ENCODE results near the gene POLR2J. TPM values are rescaled to one million over a fixed set of nuclear protein-coding genes. Genes with fewer than 3 reads are reported as not detected.

Gene POLR2J
- total RNA-seq: 10.3 and 14.4 TPM in 2 replicates

GRCh38 chr7:102478314-102479208, at the start of gene POLR2J:
TSS of gene POLR2J (minus strand) at chr7:102478922. CDS start at chr7:102478860, 62 bp downstream.

GRCh38 chr7:102517550-102518147, 38.9 kb upstream of the POLR2J start, which contains the start of gene RASA4B:
TSS of gene RASA4B (minus strand) at chr7:102517777. CDS start at chr7:102517710, 67 bp downstream.

GRCh38 chr7:102464577-102465280, 14.0 kb downstream of the POLR2J start, which contains the start of the genes ALKBH4 and LRWD1:
TSS of gene ALKBH4 (minus strand) at chr7:102464863. CDS start at chr7:102464836, 27 bp downstream.
TSS of gene LRWD1 (plus strand) at chr7:102464984. CDS start at chr7:102465081, 97 bp downstream.

GRCh38 chr7:102433219-102434038, 45.3 kb downstream of the POLR2J start, which contains the start of gene ORAI2:
TSS of gene ORAI2 (plus strand) at chr7:102433575. CDS start at chr7:102438957, 5,382 bp downstream.

Other genes starting within 250 kb of the POLR2J start
- gene SH2B2, start 192.1 kb downstream of the POLR2J start, total RNA-seq: 1.8 and 4.3 TPM in 2 replicates
- gene SPDYE6, start 122.5 kb downstream of the POLR2J start, total RNA-seq: not detected in 2 replicates
- gene PRKRIP1, start 82.6 kb downstream of the POLR2J start, total RNA-seq: 10.1 and 12.8 TPM in 2 replicates
- gene ORAI2, start 45.3 kb downstream of the POLR2J start, total RNA-seq: 60.5 and 76.4 TPM in 2 replicates
- gene ALKBH4, start 14.1 kb downstream of the POLR2J start, total RNA-seq: 10.3 and 42.7 TPM in 2 replicates
- 12.4 and 20.9 TPM in 2 replicates for gene LRWD1, start 13.9 kb downstream of the POLR2J start, total RNA-seq
- 3.2 and 5.8 TPM in 2 replicates for gene RASA4B, start 38.9 kb upstream of the POLR2J start, total RNA-seq
- gene UPK3BL2, start 64.8 kb upstream of the POLR2J start, total RNA-seq: not detected in 2 replicates
- not detected in 2 replicates for gene SPDYE2, start 72.3 kb upstream of the POLR2J start, total RNA-seq
- gene POLR2J3, start 93.7 kb upstream of the POLR2J start, total RNA-seq: 3.2 and 10.3 TPM in 2 replicates
- gene RASA4, start 137.8 kb upstream of the POLR2J start, total RNA-seq: 2.6 and 3.9 TPM in 2 replicates
- 31.4 and 35.5 TPM in 2 replicates for gene UPK3BL1, start 163.9 kb upstream of the POLR2J start, total RNA-seq
- gene SPDYE2B, start 171.4 kb upstream of the POLR2J start, total RNA-seq: not detected in 2 replicates
- gene POLR2J2, start 192.7 kb upstream of the POLR2J start, total RNA-seq: not detected in 2 replicates